Superior temporal gyrus (tissue), 1 donor: ENCODE results near the gene DIS3L2.
"Not testable (repeated sequence)": the region's sequence is repeated elsewhere in the genome, so short reads cannot be mapped to it uniquely, and the experiment has no call there.

Experiments
- DNase-seq: peaks from one replicate; pipeline ENCODE4 v3.0.0-alpha.2; 2016; ENCODE audit errors: extremely low spot score

DIS3L2 gene

GRCh38 chr2:232008907-232009638, 47.6 kb downstream of the DIS3L2 start:
- DNase-seq = no peak

- no peak for DNase-seq
Observed at GRCh38 chr2:232009639-232010274, 48.2 kb downstream of the DIS3L2 start.

GRCh38 chr2:232013701-232014353, 52.3 kb downstream of the DIS3L2 start:
- no peak for DNase-seq

- no peak for DNase-seq
Observed at GRCh38 chr2:232014681-232015080, 53.2 kb downstream of the DIS3L2 start.

- no peak for DNase-seq
Observed at GRCh38 chr2:232018181-232018580, 56.7 kb downstream of the DIS3L2 start.

GRCh38 chr2:232022718-232023117, 61.2 kb downstream of the DIS3L2 start:
- no peak for DNase-seq

GRCh38 chr2:232023426-232023825, 61.9 kb downstream of the DIS3L2 start:
- no peak for DNase-seq

- no peak for DNase-seq
Observed at GRCh38 chr2:232024457-232024856, 62.9 kb downstream of the DIS3L2 start.

GRCh38 chr2:232026910-232027309, 65.4 kb downstream of the DIS3L2 start:
- no peak for DNase-seq

- no peak for DNase-seq
Observed at GRCh38 chr2:232027530-232027929, 66.0 kb downstream of the DIS3L2 start.

- DNase-seq = no peak
Observed at GRCh38 chr2:232028071-232028470, 66.6 kb downstream of the DIS3L2 start.

GRCh38 chr2:232028631-232029030, 67.1 kb downstream of the DIS3L2 start:
- no peak for DNase-seq

- no peak for DNase-seq
Observed at GRCh38 chr2:232029346-232029745, 67.8 kb downstream of the DIS3L2 start.

- no peak for DNase-seq
Observed at GRCh38 chr2:232030229-232030628, 68.7 kb downstream of the DIS3L2 start.

GRCh38 chr2:232035292-232035691, 73.8 kb downstream of the DIS3L2 start:
- not testable (repeated sequence) for DNase-seq

GRCh38 chr2:232036876-232037275, 75.4 kb downstream of the DIS3L2 start:
- not testable (repeated sequence) for DNase-seq

GRCh38 chr2:232038251-232038880, 76.9 kb downstream of the DIS3L2 start:
- no peak for DNase-seq

GRCh38 chr2:232038881-232039485, 77.5 kb downstream of the DIS3L2 start:
- peak; percentile 57 for DNase-seq

GRCh38 chr2:232042911-232043574, 81.5 kb downstream of the DIS3L2 start:
- no peak for DNase-seq

GRCh38 chr2:232043966-232044365, 82.5 kb downstream of the DIS3L2 start:
- DNase-seq = no peak

GRCh38 chr2:232049350-232049749, 87.8 kb downstream of the DIS3L2 start:
- no peak for DNase-seq
